ENCODE results near the gene CSNK1E. TPM values are rescaled to one million over a fixed set of nuclear protein-coding genes. Genes with fewer than 3 reads are reported as not detected.

Gene CSNK1E
- total RNA-seq, 1 donor from 2014 or later, result 127 TPM

- no peak for DNase-seq
These were observed 44.0 kb downstream of the CSNK1E start for GRCh38 chr22:38273135-38273826.

GRCh38 chr22:38272373-38273134, 44.7 kb downstream of the CSNK1E start, which contains the start of gene TMEM184B:
Gene TMEM184B, minus strand, starts transcription at chr22:38273010. Its CDS starts 25,049 bp downstream, at chr22:38247961.
- peak; percentile 82 for DNase-seq

GRCh38 chr22:38271927-38272372, 45.3 kb downstream of the CSNK1E start:
- no peak for DNase-seq

- DNase-seq, result no peak
These were observed 46.1 kb downstream of the CSNK1E start for GRCh38 chr22:38271101-38271500.

GRCh38 chr22:38270091-38270992, 46.9 kb downstream of the CSNK1E start:
- no peak for DNase-seq

- no peak for DNase-seq
These were observed 47.8 kb downstream of the CSNK1E start for GRCh38 chr22:38269466-38269865.

- peak; percentile 90 for DNase-seq
These were observed 50.1 kb downstream of the CSNK1E start for GRCh38 chr22:38267086-38267485.

GRCh38 chr22:38266120-38266519, 51.1 kb downstream of the CSNK1E start:
- no peak for DNase-seq

- DNase-seq, result no peak
These were observed 52.9 kb downstream of the CSNK1E start for GRCh38 chr22:38264322-38264843.

GRCh38 chr22:38262051-38262795, 55.0 kb downstream of the CSNK1E start:
- peak; percentile 65 for DNase-seq

- DNase-seq, result no peak
These were observed 56.2 kb downstream of the CSNK1E start for GRCh38 chr22:38260761-38261681.

GRCh38 chr22:38259370-38259769, 57.9 kb downstream of the CSNK1E start:
- no peak for DNase-seq

- DNase-seq, result peak; percentile 59
These were observed 58.3 kb downstream of the CSNK1E start for GRCh38 chr22:38258895-38259294.

- DNase-seq, result no peak
These were observed 59.5 kb downstream of the CSNK1E start for GRCh38 chr22:38257650-38258250.

GRCh38 chr22:38257181-38257580, 60.1 kb downstream of the CSNK1E start:
- DNase-seq, result peak; percentile 72

GRCh38 chr22:38255697-38256096, 61.5 kb downstream of the CSNK1E start:
- DNase-seq, result no peak

- DNase-seq, result no peak
These were observed 65.9 kb downstream of the CSNK1E start for GRCh38 chr22:38251341-38251692.

GRCh38 chr22:38250643-38251340, 66.4 kb downstream of the CSNK1E start:
- DNase-seq, result no peak

GRCh38 chr22:38249803-38250642, 67.2 kb downstream of the CSNK1E start:
- DNase-seq, result no peak

Data from dermis blood vessel endothelial cell (primary cell).